Gastroesophageal sphincter (tissue), 4 donors: ENCODE data around the gene KCNJ9. TPM values are rescaled to one million over a fixed set of nuclear protein-coding genes. Genes with fewer than 3 reads are reported as not detected.
A peak's percentile ranks its signal among the peaks of the same experiment; 100 is the strongest.

Experiments
- ATAC-seq: fragments of 150-250 bp; one replicate; pipeline ENCODE4 v1.9.1; 2016; ENCODE audit warnings: mild to moderate bottlenecking, moderate library complexity
- H3K27ac ChIP-seq, 4 donors: fragments of 200-600 bp; sonication (generic) in 3 of 4; 1 replicate in 3 of 4; 2 replicates in 1 of 4; pipeline ENCODE4 v1.5.1; 2016 to 2019
- H3K27me3 ChIP-seq: fragments of 200-600 bp; sonication (generic); one replicate; pipeline ENCODE4 v1.5.1; 2019
- H3K36me3 ChIP-seq, 2 donors: fragments of 200-600 bp; sonication (generic); one replicate each; pipeline ENCODE4 v1.5.1; 2019; ENCODE audit warnings: control low read depth in 1 of 2
- H3K4me1 ChIP-seq, 3 donors: fragments of 200-600 bp; sonication (generic); 1 replicate in 2 of 3; 2 replicates in 1 of 3; pipeline ENCODE4 v1.5.1; 2016 to 2019; ENCODE audit warnings: control low read depth in 2 of 3
- H3K4me3 ChIP-seq, 2 donors: fragments of 200-600 bp; sonication (generic); one replicate each; pipeline ENCODE4 v1.5.1; 2019; ENCODE audit warnings: mild to moderate bottlenecking in 1 of 2, moderate library complexity in 1 of 2
- H3K9me3 ChIP-seq, 3 donors: fragments of 200-600 bp; sonication (generic); one replicate each; pipeline ENCODE4 v1.5.1; 2017 to 2019; ENCODE audit warnings: control low read depth in 2 of 3
- EP300 ChIP-seq: sonication (generic); formaldehyde crosslinking; IDR thresholded peaks from one replicate; pipeline ENCODE4 v1.6.1; 2017; ENCODE audit warnings: antibody characterized with exemption, mild to moderate bottlenecking
- POLR2A ChIP-seq, 2 donors: fragments of 450-650 bp; IDR thresholded peaks; one replicate each; pipeline ENCODE4 v1.6.1; 2017; ENCODE audit warnings: antibody characterized with exemption in 2 of 2, mild to moderate bottlenecking in 2 of 2, moderate library complexity in 1 of 2
- POLR2AphosphoS5 ChIP-seq: sonication (generic); formaldehyde crosslinking; IDR thresholded peaks from one replicate; pipeline ENCODE4 v1.6.1; 2017; ENCODE audit warnings: antibody characterized with exemption
- WGBS, 2 donors: methylation state at CpG; one replicate each; pipeline ENCODE4 v1.1.5; 2018; ENCODE audit warnings: low coverage in 1 of 2; 5-methylcytosine and 5-hydroxymethylcytosine counted together
- total RNA-seq, 4 donors: library from RNA; depleted of rRNA; stranded (reverse); fragments of >200 nt; gene quantifications; one replicate each; pipeline ENCODE4 v1.1.0, GENCODE V29; 2016
- TF ChIP-seq, protein P1 (sequence below), 4 experiments: fragments of 200-600 bp in 2 of 4; fragments of 450-650 bp in 2 of 4; sonication (generic) in 1 of 4; IDR thresholded peaks; one replicate each; pipeline ENCODE4 v1.5.1; 2017 to 2019; ENCODE audit warnings: antibody characterized with exemption in 4 of 4, mild to moderate bottlenecking in 2 of 4, moderate library complexity in 2 of 4

Gene KCNJ9
- total RNA-seq, 4 donors from 2014 or later, result not detected

DNA sequence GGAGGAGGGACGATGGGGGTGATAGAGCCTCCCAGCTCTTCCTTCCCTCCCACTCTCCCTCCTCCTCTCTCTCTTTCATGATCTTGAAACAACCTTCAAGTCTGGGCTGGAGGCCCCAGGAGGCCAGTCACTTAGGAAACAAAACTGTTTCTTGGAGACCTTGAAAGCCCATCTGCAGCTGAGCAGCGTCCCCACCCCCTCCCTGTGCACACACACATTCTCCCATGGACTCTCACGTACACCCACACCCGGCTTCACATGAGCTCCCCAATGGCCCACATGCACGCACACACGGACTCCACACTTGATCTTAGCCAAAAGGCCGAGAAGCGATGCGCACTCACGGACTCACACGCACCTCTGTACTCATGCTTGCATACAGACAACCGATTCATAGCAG, 31.0 kb downstream of the KCNJ9 start:
- ATAC-seq, result no peak
- Histone ChIP-seq H3K9me3 (no peaks in the 10 kb centered on the region), H3K27me3 (no peaks in the 10 kb centered on the region), H3K4me3 (no peak overlapping the region), H3K27ac (peak overlapping the region in 2 of 4 donors; percentile 20 to 47), H3K36me3 (no peaks in the 10 kb centered on the region), H3K4me1 (peaks cover 0 to 46% (median 13%) of the 10 kb centered on the region in 3 donors)
- 69 to 85% methylated on average over 9 of the region's 12 CpGs for WGBS, 2 donors
- TF ChIP-seq, protein P1, sequence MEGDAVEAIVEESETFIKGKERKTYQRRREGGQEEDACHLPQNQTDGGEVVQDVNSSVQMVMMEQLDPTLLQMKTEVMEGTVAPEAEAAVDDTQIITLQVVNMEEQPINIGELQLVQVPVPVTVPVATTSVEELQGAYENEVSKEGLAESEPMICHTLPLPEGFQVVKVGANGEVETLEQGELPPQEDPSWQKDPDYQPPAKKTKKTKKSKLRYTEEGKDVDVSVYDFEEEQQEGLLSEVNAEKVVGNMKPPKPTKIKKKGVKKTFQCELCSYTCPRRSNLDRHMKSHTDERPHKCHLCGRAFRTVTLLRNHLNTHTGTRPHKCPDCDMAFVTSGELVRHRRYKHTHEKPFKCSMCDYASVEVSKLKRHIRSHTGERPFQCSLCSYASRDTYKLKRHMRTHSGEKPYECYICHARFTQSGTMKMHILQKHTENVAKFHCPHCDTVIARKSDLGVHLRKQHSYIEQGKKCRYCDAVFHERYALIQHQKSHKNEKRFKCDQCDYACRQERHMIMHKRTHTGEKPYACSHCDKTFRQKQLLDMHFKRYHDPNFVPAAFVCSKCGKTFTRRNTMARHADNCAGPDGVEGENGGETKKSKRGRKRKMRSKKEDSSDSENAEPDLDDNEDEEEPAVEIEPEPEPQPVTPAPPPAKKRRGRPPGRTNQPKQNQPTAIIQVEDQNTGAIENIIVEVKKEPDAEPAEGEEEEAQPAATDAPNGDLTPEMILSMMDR (IDR thresholded peaks at IDR 0.05), result no peak
- TF ChIP-seq EP300 (no peak), POLR2AphosphoS5 (no peak), POLR2A (IDR thresholded peaks at IDR 0.05) (no peak)

DNA sequence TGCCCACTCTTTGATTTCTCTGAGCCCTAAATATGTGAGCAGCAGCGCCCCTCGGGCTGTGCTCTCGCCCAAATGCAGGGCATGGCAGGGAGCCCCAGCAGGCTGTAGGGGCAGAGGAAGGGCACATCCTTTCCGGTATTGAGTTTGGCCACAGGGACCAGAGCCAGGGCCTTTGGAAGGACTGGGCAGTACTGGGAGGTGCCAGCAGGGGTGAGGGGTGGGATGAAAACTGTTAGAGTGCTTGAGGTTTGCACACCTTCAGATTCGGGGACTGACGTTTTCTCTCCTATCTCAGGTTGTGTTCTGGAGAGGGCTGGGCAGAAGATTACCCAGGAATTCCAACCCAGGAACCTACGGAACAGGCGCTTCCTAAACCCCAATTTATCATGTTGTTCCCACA, 32.1 kb downstream of the KCNJ9 start:
- 88% methylated on average over 5 of the region's 8 CpGs; no CpG with 5 or more reads in 1 of the 2 donors for WGBS, 2 donors
- peak overlapping the region in 3 of 4 donors; percentile 86 to 92 (median 91) for H3K27ac ChIP-seq
- ATAC-seq, result no peak

DNA sequence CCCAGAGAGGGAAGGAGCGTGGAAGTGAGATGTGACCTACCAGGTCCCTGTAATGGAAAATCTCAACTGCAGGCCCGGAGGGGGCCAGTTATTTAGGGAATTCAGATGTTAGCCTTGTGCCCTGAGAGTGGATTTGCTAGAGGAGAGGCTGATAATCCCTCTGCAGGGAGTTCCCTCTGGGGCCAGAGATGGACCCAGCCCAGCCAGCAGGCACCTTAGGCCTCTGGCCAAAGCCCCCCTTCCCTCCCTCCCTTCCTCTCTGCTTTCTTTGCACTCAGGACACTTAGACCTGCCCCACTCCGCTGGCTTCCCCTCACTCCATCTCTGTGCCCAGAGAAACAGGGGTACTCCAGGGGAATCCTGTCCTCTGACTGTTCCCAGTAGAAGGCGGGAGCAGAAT, 32.7 kb downstream of the KCNJ9 start:
- Histone ChIP-seq H3K4me3 (no peak overlapping the region), H3K9me3 (no peaks in the 10 kb centered on the region), H3K27ac (peak overlapping the region; percentile 86 to 92 (median 90)), H3K27me3 (no peaks in the 10 kb centered on the region), H3K4me1 (peaks cover 0 to 63% (median 21%) of the 10 kb centered on the region in 3 donors), H3K36me3 (no peaks in the 10 kb centered on the region)
- ATAC-seq, result no peak
- TF ChIP-seq POLR2AphosphoS5 (no peak), POLR2A (IDR thresholded peaks at IDR 0.05) (no peak), EP300 (no peak)
- TF ChIP-seq, protein P1 (IDR thresholded peaks at IDR 0.05), result no peak
- WGBS, 2 donors, result 40 to 50% methylated on average over 2 to 3 of the region's 4 CpGs

More for the DNA sequence above, 32.1 kb downstream of the KCNJ9 start:
- Histone ChIP-seq H3K4me3 (no peak overlapping the region), H3K36me3 (no peaks in the 10 kb centered on the region), H3K27me3 (no peaks in the 10 kb centered on the region), H3K9me3 (no peaks in the 10 kb centered on the region), H3K4me1 (peaks cover 0 to 56% (median 18%) of the 10 kb centered on the region in 3 donors)
- TF ChIP-seq, protein P1 (IDR thresholded peaks at IDR 0.05), result no peak
- TF ChIP-seq POLR2A (IDR thresholded peaks at IDR 0.05) (no peak), POLR2AphosphoS5 (no peak), EP300 (no peak)

DNA sequence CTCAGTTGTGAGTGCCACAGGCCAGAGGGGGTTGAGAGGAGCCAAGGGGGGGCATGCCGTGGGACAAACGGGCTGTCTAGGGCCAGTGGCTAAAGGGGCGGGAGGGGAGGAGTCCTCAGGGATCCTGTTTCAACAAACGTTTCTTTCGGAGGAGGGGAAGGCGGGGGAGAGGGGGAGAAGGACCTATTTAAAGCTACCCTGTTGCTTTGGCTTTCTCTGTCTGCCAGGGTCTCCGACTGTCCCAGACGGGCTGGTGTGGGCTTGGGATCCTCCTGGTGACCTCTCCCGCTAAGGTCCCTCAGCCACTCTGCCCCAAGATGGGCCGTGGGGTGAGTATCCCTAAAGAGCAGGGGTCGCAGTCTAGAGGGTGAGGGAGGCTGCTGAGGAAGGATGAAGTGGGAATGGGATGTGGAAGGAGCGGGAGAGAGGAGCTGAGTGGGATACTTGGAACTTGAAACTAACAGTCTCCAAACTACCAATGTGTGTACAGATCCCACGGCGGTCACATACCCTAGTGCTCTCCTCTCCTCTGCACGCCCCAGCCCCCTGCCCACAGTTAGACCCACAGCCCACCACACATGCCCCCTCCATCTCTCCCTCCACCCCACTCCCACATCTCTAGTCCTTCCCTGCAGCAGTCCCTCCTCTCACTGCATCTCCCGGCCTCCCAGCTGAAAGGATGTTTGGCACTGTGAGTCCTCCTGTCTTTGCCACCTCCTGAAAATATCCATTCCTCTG, 34.4 kb downstream of the KCNJ9 start, which contains the start of gene ATP1A2:
ATP1A2 (plus strand) TSS at position 215 of the 738 bp plus-strand sequence; CDS start at position 318, 103 bp downstream.
- Histone ChIP-seq H3K36me3 (peaks cover 0 to 2% of the 10 kb centered on the region in 2 donors), H3K4me3 (peak within 1 kb of the TSS; percentile 62 to 82), H3K27me3 (no peaks in the 10 kb centered on the region), H3K9me3 (no peaks in the 10 kb centered on the region), H3K27ac (peak within 1 kb of the TSS; percentile 86 to 92 (median 90)), H3K4me1 (peaks cover 0 to 79% (median 21%) of the 10 kb centered on the region in 3 donors)
- peak; percentile 54 for ATAC-seq
- WGBS, 2 donors, result 16 to 36% methylated on average over 5 of the region's 16 CpGs
- TF ChIP-seq EP300, result no peak
- TF ChIP-seq POLR2A (IDR thresholded peaks at IDR 0.05), result peak; percentile 61 to 72
- TF ChIP-seq POLR2AphosphoS5, result peak; percentile 75

DNA sequence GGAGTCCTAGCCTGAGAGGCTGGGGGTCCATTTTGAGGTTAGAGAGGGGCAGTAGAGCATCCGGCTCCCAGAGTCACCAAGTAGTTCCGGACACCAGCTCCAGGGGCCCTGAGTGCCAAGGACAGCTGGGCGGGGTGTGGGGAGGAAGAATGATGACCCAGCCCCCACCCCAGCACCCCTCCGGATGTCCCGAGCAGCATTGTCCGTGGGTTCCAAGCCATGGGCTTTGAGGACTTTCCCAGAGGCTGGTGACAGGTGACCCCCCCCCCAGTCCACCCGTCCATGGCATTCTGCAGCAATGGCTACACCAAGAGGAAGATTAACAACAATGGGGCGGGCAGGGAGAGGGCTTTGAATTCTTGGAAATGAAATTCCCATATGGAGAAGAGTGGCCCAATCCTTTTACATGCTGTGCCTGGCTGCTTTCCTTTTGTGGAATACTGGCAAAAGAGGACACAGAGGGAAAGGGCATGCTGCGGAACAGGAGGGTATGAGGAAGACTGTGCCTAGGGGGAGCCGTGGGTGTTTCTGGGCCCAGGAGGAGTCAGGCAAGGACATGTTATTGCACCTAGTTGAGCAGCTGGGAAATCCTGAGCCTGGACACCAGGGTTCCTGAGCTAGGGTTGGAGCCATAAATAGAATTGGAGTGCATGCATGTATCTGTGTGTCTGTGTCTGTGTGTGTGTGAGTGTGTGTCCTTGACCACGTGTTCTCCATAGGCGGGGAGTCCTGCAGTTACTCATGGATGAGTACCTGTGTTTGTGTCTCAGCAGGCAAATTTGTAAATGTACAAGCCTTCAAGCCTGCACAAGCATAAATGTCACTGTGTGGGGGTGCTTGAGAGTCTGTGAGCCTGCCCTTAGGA, 35.2 kb downstream of the KCNJ9 start:
- H3K9me3 ChIP-seq, result no peaks in the 10 kb centered on the region

More for the DNA sequence above, 35.2 kb downstream of the KCNJ9 start:
- Histone ChIP-seq H3K4me3 (peak overlapping the region; percentile 62 to 82), H3K36me3 (peaks cover 0 to 10% of the 10 kb centered on the region in 2 donors), H3K27ac (peak overlapping the region; percentile 86 to 92 (median 90)), H3K27me3 (no peaks in the 10 kb centered on the region), H3K4me1 (peaks cover 0 to 87% (median 21%) of the 10 kb centered on the region in 3 donors)
- peak; percentile 59 for TF ChIP-seq POLR2AphosphoS5
- TF ChIP-seq, protein P1 (IDR thresholded peaks at IDR 0.05), result no peak
- 11 to 20% methylated on average over 3 to 4 of the region's 12 CpGs for WGBS, 2 donors
- ATAC-seq, result peak; percentile 31
